LHCN-M2 (cell line): ENCODE results near the gene EZH1. TPM values are rescaled to one million over a fixed set of nuclear protein-coding genes. Genes with fewer than 3 reads are reported as not detected.

Source experiments
- DNase-seq: peaks from one replicate; pipeline ENCODE4 v3.0.0-alpha.2; 2012; ENCODE audit warnings: low read depth
- polyA plus RNA-seq: library from polyadenylated mRNA; unstranded; fragments of >200 nt; gene quantifications from one replicate; pipeline ENCODE4 v1.2.1, GENCODE V29; 2012; ENCODE audit warnings: missing spikeins
- total RNA-seq: library from RNA; depleted of rRNA; stranded (reverse); fragments of >200 nt; gene quantifications from 2 replicates; pipeline ENCODE4 v1.2.3, GENCODE V29; 2014; rRNA removed

Gene EZH1
- 13.3 and 16.2 TPM in 2 replicates for total RNA-seq
- polyA plus RNA-seq: 7.5 TPM

GRCh38 chr17:42744806-42745617 is at the start of gene EZH1:
EZH1 (minus strand) TSS chr17:42745040; CDS start chr17:42728941, 16,099 bp downstream.
- DNase-seq: peak; percentile 86

DNA sequence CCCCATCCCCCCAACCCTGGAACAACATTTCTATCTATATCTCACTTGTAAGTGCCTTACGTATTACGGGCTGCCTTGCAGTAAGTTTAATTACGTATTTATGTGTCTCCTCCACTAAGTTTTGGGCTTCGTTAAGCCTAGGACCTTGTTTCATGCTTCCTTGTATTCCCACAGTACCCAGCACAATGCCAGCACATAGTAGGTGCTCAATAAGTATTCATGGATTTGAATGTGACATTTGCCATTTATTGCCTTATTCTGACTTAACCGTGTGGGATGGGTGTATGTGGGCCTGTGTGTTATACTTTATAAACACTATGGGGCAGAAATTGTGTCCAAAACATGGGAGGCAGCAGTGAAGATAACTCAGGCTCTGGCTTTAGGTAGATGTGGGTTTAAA is 47.7 kb upstream of the EZH1 start:
- DNase-seq: no peak

GRCh38 chr17:42791948-42792347 is 47.1 kb upstream of the EZH1 start:
- DNase-seq: no peak

DNA sequence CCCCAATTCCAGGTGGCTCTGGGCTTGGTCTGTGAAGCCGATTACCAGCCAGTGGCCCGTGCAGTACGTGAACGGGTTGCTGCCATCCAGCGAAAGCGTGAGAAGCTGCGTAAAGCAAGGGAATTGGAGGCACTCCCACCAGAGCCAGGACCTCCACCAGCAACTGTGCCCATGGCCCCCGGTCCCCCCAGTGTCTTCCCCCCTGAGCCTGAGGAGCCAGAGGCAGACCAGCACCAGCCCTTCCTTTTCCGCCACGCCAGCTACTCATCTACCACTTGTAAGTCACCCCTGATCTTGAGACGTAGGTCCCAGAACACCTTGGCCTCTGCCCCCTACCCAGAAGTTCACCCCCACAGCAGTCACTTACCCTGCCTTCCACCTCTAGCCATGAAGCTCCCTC is 42.4 kb upstream of the EZH1 start:
- DNase-seq: no peak

DNA sequence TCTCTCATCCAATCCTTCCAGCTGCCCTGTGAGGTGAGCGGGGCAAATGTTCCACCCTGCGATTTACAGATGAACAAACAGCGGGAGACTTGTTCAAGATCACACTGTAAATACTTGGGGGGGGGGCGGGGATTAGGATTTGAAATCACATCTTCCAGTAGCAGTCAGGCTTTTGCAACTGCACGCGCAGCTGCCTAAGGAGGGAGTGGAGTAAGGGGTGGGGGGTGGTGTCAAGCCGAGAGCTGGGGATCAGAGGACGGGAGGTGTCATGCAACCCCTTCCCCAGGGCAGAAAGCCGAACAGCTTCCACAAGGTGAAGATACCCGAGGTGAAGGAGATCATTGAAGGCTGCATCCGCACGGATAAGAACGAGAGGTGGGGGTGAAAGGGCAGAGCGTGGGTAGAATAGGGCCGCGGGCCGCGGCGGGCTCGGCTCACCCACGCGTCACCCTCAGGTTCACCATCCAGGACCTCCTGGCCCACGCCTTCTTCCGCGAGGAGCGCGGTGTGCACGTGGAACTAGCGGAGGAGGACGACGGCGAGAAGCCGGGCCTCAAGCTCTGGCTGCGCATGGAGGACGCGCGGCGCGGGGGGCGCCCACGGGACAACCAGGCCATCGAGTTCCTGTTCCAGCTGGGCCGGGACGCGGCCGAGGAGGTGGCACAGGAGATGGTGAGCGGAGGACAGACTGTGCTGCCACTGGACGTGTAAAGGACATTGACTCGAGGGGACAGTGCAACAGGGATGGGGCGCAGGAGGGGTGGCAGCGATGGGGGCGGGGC is 40.2 kb upstream of the EZH1 start:
- DNase-seq: no peak

- no peak for DNase-seq
Observed at GRCh38 chr17:42784409-42784808, 39.6 kb upstream of the EZH1 start.

- no peak for DNase-seq
Observed at GRCh38 chr17:42783791-42784138, 38.9 kb upstream of the EZH1 start.

DNA sequence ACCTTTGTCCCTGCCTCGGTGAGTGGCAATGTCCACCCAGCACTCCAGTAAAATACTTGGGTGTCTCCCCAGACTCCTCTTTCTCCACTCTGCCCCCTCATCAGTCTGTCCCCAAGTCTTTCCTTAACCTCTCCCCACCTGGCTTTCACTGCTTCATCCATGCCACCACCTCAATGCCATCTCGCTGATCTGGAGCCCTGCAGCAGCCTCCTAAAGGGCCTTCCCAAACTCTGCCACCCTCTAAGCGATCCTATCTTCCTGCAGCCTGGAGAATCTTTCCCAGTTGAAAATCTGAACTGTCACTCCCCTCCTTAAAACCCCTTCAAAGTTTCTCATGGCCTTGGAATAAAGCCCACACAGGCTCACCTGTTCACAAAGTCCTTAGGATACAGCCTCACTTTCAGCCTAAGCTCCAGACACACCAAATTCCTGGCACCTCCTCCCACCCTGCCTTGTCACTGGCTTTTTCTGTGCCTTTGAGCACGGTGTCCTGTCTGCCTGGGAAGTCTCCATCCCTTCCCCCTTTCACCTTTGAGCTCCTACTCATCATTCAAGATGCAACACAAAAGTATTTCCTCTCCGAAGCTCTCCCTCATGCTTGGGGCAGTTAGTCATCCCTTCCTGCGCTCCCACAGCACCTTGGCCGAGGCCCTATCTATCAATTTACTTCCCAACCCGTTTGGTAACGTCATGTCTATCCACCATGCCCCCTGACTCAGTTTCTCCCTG is 38.4 kb upstream of the EZH1 start:
- DNase-seq: no peak

- no peak for DNase-seq
Observed at GRCh38 chr17:42782166-42783061, 37.6 kb upstream of the EZH1 start.

DNA sequence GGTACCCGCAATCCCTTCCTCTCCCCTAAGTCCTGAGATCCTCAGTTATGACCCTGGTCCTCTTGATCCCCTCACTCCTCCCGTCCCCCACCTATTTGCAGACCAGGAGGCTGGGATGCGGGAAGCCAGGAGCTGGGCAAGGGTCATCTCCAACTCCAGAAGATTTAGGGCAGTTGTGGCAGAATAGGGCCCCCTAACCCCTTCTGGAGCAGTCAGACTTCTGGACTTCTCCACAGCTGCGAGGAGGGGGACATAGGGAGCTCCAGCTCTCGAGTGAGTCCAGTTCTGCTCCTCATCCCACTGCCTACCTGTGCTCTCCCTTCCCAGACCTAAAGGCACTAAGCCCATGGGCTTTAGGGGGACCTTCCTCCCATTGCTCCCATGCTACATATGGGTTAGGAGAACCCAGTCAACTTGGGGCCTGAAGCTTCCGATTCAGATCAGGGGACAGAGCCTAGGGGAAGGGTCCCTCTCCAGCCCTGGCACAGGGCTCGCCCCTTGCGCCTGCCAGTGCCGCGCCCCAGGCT is 36.9 kb upstream of the EZH1 start:
- no peak for DNase-seq

- no peak for DNase-seq
Observed at GRCh38 chr17:42780851-42781638, 36.2 kb upstream of the EZH1 start.

DNA sequence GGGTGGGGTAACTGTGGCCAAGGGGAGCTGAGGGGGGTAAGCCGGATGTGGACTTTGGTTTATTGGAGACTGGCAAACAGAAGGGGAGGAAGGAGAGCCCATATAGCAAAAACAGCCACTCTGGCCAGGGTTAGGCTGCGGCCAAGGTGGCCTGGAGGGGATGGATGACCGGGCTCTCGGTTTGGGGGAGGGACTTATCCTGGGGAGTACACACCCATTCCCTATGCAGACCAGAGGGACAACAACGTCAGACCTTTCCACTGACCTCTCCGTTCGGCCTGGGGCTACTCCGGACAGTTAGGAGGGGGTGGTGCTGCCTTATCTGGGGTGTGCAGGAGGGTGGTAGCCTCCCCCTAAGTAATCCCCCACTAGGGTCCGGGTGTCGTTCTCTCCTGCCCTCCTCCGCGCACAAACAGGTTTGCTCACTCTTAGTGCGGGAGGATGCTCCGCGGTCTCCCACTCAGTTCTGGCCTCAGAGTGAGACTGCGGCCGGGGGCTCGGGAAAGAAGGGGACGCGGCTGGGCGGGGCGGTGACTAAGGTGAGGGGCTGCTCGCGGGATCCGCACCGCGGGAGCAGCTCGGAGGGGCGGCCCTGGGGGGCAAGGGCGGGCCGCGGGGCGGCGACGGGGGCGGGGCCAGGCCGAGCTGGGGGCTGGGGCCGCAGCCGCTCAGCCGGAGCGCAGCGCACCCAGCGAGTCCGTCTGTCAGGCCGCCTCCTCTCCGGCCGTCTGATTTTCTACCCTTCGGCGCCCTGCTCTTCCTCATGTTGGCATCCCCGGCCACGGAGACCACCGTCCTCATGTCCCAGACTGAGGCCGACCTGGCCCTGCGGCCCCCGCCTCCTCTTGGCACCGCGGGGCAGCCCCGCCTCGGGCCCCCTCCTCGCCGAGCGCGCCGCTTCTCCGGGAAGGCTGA is 35.4 kb upstream of the EZH1 start, which contains the start of gene WNK4:
Gene WNK4 (plus strand): TSS at position 675 of the 915 bp plus-strand sequence. CDS start 89 bp downstream, at position 764.
- no peak for DNase-seq

GRCh38 chr17:42779304-42779935 is 34.6 kb upstream of the EZH1 start:
- DNase-seq: no peak

GRCh38 chr17:42778570-42778969 is 33.7 kb upstream of the EZH1 start:
- no peak for DNase-seq

- DNase-seq: no peak
Observed at GRCh38 chr17:42775534-42776098, 30.8 kb upstream of the EZH1 start.

DNA sequence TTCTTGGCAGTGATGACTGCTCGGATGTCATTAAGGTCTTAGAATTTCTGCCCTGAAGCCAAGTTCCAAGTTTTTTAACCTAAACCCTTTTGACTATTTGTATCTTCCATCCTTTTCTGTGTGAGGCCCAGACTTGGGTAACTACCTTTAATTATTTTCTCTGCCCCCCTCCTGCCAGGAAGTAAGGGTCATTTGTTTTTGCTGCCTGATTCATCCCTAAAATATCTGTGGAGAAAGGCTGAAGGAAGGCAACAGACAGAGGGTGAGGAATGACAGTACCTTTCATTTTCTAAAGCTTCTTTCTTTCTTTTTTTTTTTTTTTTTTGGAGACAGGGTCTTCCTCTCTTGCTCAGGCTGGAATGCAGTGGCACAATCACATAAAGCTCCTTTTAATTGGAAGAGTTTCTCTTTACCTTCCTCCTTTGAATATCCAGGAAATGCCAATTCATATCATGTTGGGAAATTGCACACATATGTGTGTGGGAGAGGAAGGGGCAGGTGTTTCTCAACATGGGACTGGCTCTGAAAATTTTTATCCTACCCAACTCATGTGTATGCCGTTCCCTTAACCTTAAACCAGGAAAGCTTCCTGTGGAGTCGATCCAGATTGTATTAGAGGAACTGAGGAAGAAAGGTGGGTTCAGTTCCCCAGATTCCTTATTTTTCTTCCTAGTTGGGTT is 29.4 kb upstream of the EZH1 start:
- DNase-seq: peak; percentile 30

DNA sequence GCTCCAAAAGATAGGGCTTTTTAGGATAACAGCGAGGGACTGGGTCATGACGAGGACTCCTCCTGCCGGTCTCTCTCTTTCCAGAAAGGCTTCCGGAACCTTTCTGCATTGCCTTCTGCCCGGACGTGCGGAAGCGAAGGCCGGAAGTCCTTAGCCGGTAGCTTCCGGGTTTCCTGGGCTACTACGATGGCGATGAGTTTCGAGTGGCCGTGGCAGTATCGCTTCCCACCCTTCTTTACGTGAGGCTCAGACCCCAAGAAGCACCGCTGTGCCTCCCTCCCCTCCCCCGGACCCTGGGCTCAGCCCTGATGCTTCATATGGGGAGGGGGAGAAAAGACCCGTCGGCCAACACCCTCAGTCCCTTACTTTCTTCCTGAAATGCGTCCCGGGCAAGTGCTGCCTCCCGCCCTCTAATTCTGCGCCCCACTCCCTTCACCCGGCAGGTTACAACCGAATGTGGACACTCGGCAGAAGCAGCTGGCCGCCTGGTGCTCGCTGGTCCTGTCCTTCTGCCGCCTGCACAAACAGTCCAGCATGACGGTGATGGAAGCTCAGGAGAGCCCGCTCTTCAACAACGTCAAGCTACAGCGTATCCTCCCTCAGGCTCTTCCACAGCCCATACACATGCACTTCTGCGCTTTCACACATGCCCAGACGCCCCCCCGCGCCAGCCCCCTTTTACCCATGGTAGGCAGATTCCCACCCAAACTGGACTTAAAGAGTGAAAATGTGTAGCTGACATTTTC is 28.6 kb upstream of the EZH1 start, which contains the start of gene VPS25:
Gene VPS25 (plus strand): TSS at position 160 of the 746 bp plus-strand sequence. CDS start 27 bp downstream, at position 187.
- DNase-seq: peak; percentile 79
